Heart left ventricle (tissue), 13 donors: ENCODE measurements around the gene SLC39A5.

Experiments
- POLR2A ChIP-seq, 2 donors: fragments of 450-650 bp; IDR thresholded peaks; one replicate each; pipeline ENCODE4 v1.6.1; 2017; ENCODE audit warnings: antibody characterized with exemption in 2 of 2, mild to moderate bottlenecking in 2 of 2, moderate library complexity in 2 of 2
- TF ChIP-seq, protein P1 (sequence below), 12 donors: fragments of 200-600 bp; sonication (generic) in 4 of 12; IDR thresholded peaks; one replicate each; pipeline versions ENCODE4 v1.5.0 to v1.8.0; 2018 to 2022; ENCODE audit warnings: antibody characterized with exemption in 12 of 12, mild to moderate bottlenecking in 5 of 12
- donor health status: ischemic (EF 13 %, LVEDD 7.1; RV severe dilation, severe dysfunction).
- donor health status: DM: no; HTN: yes; CAD: no.
- donor health status: DM: no; HTN: no; CAD: no.
- donor health status: ischemic (EF 25% LVEDD 6.9; RV normal size, moderate dysfunction).
- donor health status: ischemic (EF 25% LVEDD 5.7; RV mildly dilated, moderate dysfunction).
- donor health status: ischemic (EF 35%, LVEDD 5.7; RV mildly dilated, moderate dysfunction).
- donor health status: nonischemic (EF 11% LVEDD 7.7; RV severe dilation, severe dysfunction).
- donor health status: DM: yes; HTN: yes; CAD: no.
- donor health status: PGD.
- donor health status: ischemic (EF 29% LVEDD 5.4; RV normal size, mild dysfunction).
- donor health status: nonischemic (EF 23%, LVEDD 6.1; RV moderate dilation, normal function).

DNA sequence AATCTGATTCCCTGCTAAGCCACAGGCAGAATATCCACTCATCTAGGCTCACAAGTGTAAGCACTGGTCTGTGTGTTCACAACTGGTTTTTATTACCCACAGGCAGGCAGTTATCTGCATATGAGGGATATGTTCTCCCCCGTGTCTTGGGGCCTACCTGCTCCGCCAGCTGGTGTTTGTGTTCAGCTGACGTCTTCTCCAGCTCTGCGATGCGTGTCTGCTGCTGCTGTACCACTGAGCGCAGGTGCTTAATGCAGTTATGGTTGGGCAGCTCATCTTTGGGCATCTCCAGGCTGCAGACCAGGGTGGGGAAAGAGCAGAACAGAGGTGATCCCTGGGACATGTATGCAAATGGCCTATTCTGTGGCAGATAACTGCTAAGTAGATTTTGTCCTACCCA lies 21.8 kb upstream of the SLC39A5 start:
- TF ChIP-seq, protein P1, sequence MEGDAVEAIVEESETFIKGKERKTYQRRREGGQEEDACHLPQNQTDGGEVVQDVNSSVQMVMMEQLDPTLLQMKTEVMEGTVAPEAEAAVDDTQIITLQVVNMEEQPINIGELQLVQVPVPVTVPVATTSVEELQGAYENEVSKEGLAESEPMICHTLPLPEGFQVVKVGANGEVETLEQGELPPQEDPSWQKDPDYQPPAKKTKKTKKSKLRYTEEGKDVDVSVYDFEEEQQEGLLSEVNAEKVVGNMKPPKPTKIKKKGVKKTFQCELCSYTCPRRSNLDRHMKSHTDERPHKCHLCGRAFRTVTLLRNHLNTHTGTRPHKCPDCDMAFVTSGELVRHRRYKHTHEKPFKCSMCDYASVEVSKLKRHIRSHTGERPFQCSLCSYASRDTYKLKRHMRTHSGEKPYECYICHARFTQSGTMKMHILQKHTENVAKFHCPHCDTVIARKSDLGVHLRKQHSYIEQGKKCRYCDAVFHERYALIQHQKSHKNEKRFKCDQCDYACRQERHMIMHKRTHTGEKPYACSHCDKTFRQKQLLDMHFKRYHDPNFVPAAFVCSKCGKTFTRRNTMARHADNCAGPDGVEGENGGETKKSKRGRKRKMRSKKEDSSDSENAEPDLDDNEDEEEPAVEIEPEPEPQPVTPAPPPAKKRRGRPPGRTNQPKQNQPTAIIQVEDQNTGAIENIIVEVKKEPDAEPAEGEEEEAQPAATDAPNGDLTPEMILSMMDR (IDR thresholded peaks at IDR 0.05) = no peak
- no peak for TF ChIP-seq POLR2A (IDR thresholded peaks at IDR 0.05)
